Activated naive CD4-positive, alpha-beta T cell treated with Interleukin-2 at 50 U/mL for 16 hours (primary cell): ENCODE measurements around the gene USP7.
"Not testable (repeated sequence)": the region's sequence is repeated elsewhere in the genome, so short reads cannot be mapped to it uniquely, and the experiment has no call there.

Experiments used
- DNase-seq: peaks from one replicate; pipeline ENCODE4 v3.0.0-alpha.2; 2020

USP7 gene

GRCh38 chr16:8972843-8973586 lies 9.3 kb upstream of the USP7 start:
- DNase-seq = no peak

DNA sequence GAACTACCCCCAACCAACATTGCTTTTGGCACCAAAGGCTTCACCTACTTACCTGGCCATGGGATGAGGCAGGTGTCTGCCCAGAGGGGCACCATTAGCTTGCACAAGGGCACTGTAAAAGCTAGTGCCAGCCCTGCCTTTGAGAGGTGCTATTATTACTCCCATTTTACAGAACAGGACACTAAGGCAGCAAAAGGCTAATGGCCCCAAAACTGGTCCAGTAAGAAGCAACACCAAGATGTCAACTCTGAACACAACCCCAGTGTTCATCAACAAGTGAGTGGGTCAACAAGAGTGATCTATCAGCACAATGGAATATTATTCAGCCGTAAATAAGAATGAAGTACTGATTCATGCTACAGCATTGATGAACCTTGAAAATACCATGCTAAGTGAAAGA lies 7.7 kb upstream of the USP7 start:
- DNase-seq = no peak

GRCh38 chr16:8969202-8969897 lies 5.6 kb upstream of the USP7 start:
- not testable (repeated sequence) for DNase-seq

- DNase-seq = not testable (repeated sequence)
These were observed 4.3 kb upstream of the USP7 start for GRCh38 chr16:8968054-8968453.

DNA sequence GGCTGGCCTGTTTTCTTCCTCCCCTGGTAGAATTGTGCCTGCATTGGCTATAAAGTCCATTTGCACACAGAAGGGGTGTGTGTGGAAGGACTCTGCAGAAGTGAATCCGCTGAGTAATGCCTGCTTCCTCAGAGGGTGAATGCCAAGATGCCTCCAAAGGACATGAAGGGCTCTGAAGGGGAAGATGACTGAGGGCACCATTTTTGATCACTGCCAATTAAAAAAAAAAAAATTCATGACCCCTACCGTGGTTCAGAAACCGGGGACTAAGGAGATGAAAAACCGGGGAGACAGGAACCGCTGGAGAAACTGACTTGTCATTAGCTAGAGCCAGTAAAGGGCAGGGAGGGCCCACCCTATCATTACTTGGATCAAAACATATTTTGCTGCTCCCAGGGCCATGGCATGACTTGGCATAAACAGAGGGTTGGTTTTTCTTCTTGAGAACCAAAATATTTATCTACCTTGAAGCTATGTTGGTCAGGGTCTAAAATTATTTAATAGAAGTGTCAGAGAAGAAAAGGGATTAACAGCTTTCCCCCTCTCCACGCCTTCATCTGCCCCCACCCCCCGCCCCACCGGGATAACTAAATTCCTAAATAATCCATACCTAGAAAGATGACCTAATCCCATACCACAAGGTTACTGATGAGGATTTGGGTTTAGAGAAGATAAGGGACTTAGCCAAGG lies 3.6 kb upstream of the USP7 start:
- no peak for DNase-seq

DNA sequence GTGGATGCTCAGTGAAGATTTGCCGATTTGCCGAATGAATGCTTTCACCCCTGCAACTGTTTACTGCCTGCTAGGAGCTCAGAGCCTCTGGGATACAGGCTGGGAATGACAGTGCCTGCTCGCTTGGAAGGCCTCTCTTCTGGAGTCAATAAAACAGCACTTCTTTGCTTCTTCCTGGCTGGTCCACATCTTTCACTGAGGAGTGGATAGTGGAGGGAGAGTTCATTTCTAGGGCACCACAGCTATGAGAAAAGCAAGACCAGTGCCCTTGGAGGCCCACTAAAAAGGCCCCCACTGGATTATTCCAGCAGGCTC lies 3.1 kb upstream of the USP7 start:
- DNase-seq = no peak

- no peak for DNase-seq
These were observed 756 bp upstream of the USP7 start for GRCh38 chr16:8964462-8964861.

GRCh38 chr16:8963010-8963820 lies 491 bp downstream of the USP7 start:
- DNase-seq = peak; percentile 15

DNA sequence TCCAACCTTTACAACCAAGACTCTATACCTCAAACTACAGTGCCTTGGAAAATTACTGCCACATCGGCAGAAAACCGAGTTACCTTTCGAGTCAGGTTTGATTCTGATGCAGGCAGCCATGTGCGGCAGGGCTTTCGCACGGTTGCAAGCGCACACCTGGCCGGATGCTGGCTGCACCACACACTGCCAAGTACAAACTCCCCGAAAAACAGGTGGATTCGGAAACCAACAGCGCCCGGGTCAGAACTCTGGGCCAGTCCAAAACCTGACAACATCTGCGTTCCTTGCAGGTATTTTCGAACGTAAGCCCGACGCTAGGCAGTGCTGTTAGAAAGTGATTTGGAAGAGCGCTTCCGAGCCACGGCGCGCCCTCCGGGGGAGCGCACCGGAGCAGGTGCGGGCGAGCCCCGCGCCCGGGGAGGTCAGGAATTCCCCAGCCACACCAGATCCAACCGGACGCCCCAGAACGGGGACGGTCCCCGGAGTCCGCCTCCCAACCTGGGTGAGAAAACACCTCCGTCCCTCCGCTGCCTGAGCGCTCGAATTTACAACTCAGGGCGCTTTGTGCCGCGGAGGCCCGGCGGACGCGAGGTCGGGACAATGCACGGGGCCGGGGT lies 1.2 kb downstream of the USP7 start:
- DNase-seq = peak; percentile 57

GRCh38 chr16:8961811-8962390 lies 1.8 kb downstream of the USP7 start:
- DNase-seq = no peak

DNA sequence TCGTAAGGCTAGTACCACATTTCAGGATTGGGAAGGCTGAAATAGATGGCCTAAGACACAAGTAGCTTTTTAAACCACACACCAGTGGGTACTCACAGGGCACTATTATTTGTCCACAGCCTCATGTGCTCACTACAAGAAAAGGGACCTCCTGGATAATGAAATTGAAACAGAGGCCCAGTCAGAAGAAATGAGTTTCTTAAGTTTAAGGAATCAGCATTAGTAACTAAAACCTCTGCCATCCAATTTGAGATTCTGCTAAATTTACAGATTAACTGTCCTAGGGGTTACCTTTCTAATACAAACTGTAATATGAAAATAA lies 3.0 kb downstream of the USP7 start:
- DNase-seq = no peak

GRCh38 chr16:8959921-8960787 lies 3.6 kb downstream of the USP7 start:
- no peak for DNase-seq

DNA sequence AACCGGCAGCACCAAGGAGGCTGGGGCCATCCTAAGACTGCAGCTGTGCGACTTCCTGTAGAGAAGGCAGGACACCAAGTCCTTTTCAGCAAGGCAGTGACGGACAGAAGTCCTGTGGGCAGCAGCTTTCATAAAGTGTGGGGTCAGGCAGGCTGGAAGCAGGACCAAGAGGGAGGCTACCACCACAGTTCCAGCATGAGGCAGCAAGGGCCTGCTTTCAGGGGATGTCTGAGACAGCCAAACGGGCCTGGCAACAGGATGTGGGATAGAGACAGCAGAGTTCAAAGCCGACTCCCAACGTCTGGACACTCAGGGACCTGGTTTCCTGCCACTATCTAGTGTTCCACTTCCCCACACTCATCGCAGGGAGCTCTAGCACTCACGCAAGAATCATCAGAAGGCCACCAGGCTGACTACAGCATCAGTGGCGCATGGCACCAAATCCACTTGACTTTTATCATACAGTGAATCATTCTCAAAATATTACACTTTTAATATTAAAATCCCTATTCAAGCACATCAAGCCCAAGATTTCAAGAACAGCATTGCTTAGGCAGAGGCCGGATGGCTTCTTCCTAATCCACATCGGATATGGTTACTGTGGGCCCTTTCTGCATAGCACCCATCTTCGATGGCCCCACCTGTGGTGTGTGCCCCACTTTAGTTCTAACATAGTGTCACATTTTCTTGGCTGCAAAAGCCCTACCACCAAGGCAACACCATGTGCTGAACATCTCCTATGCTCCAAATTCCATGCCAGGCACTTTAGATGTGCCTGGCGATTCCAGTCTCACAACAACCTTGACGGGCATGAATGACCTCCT lies 5.2 kb downstream of the USP7 start:
- DNase-seq = peak; percentile 16

DNA sequence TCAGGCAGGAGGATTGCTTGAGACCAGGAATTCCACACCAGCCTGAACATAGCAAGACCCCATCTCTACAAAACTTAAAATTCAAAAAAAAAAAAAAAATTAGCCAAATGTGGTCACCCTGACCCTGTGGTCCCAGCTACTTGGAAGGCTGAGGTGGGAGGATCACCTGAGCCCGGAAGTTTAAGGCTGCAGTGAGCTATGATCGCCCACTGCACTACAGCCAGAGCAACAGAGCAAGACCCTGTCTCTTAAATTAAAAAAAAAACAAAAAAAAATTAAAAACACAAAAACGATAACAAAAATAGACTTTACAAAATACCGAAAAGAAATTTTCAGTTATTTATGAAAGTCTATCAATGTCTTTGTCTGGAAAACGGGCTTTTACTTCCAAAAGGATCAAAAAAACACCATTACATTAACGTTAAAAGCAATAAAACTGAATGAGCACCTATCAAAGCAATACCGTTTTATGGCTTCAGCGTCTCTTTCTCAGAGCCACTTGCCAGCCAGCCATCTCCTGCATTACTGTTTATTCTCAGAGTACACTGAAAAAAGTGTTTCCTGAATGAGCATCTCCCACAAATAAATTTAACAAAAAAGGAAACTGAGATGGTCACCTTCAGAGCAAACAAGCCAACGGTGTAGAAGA lies 6.1 kb downstream of the USP7 start:
- DNase-seq = no peak

DNA sequence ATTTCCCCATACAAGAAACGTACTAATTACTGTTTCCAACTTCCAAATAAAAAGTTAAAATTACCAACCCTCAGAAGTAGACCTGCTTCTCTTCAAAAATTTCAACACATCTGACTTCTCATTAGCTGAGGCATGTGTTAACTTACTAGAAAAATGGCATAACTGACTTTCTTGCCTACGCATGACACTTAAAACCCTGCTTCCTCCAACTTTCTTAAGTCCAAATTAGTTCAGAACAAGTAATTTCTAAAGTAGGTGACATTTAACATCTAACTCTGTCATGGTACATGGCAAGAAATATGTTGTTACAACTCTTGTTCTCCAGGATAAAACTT lies 6.7 kb downstream of the USP7 start:
- DNase-seq = no peak

GRCh38 chr16:8956265-8957062 lies 7.2 kb downstream of the USP7 start:
- DNase-seq = no peak

- DNase-seq = no peak
These were observed 7.9 kb downstream of the USP7 start for GRCh38 chr16:8955828-8956227.

DNA sequence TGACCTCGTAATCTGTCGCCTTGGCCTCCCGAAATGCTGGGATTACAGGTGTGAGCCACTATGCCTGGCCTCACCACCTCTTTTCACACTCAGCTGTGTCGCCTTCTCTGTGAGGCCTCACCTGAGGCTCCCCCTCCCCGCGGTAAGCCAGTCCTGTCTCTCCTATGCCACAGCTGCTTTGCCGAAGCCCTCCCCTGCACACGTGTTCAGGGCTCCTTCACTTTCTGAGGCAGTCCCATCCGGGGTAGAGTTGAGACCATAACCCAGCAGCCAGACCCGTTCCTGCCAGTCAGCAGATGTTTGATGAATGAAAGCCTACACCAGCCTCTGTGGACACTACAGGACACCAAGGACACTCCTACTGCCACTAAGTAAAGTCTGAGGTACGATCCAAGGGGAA lies 10.6 kb downstream of the USP7 start:
- DNase-seq = no peak

DNA sequence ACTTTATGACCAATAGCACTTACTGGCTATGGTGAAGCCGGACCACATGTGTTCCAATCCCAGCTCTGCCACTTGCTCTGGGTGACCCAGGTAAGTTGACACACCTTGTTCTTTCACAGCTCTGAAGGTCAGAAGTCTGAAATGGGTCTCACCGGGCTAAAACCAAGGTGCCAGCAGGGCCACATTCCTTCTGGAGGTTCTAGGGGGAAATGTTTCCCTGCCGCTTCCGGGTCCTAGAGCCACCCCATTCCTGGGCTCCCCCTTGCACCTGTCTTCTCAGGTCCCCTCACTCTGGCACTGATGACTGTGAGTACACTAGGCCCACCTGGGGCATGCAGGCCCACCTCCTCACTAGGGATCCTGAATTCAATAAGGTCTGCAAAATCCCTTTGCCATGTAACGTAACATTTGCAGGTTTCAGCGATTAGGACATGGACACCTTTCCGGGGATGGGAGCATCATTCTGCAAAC lies 11.4 kb downstream of the USP7 start:
- no peak for DNase-seq
